B cell (primary cell): ENCODE results near the gene MPST.

Source experiments
- CTCF ChIP-seq: fragments of 200-600 bp; IDR thresholded peaks from one replicate; pipeline ENCODE4 v1.8.0; 2022; ENCODE audit warnings: antibody characterized with exemption, mild to moderate bottlenecking
- EZH2 ChIP-seq: IDR thresholded peaks from 2 replicates; pipeline ENCODE4 v1.6.1; 2012; ENCODE audit warnings: borderline replicate concordance, low read depth, mild to moderate bottlenecking, moderate library complexity, low read length; ENCODE audit not compliant: insufficient read depth, poor library complexity, severe bottlenecking

- TF ChIP-seq CTCF: no peak
- TF ChIP-seq EZH2: no peak
These were observed 1.3 kb upstream of the MPST start for GRCh38 chr22:37018086-37018814.
